Ectodermal cell (in vitro differentiated cells): Measurements from ENCODE around the gene NXT1.

Source experiments
- H3K27ac ChIP-seq: 2 replicates; pipeline ENCODE4 v1.7.0; 2013; ENCODE audit warnings: mild to moderate bottlenecking, low read depth, low read length; ENCODE audit not compliant: insufficient read depth, poor library complexity, severe bottlenecking
- H3K27me3 ChIP-seq: 2 replicates; pipeline ENCODE4 v1.7.0; 2013; ENCODE audit warnings: mild to moderate bottlenecking, low read length; ENCODE audit not compliant: insufficient read depth, control insufficient read depth, poor library complexity, severe bottlenecking
- H3K36me3 ChIP-seq: one replicate; pipeline ENCODE4 v1.7.0; 2013; ENCODE audit warnings: low read length; ENCODE audit not compliant: control insufficient read depth, insufficient read depth
- H3K4me1 ChIP-seq: one replicate; pipeline ENCODE4 v1.7.0; 2013; ENCODE audit warnings: low read length; ENCODE audit not compliant: control insufficient read depth, insufficient read depth
- H3K4me3 ChIP-seq: 2 replicates; pipeline ENCODE4 v1.7.0; 2013; ENCODE audit warnings: low read depth, low read length, control low read depth; ENCODE audit not compliant: insufficient read depth
- H3K9me3 ChIP-seq: 2 replicates; pipeline ENCODE4 v1.7.0; 2013; ENCODE audit warnings: mild to moderate bottlenecking, low read length, moderate library complexity; ENCODE audit not compliant: control insufficient read depth
- WGBS, 2 experiments: methylation state at CpG; one replicate each; pipeline ENCODE4 v1.1.7; 2013; ENCODE audit warnings: missing lambda C conversion rate in 2 of 2; 5-methylcytosine and 5-hydroxymethylcytosine counted together

Gene NXT1

DNA sequence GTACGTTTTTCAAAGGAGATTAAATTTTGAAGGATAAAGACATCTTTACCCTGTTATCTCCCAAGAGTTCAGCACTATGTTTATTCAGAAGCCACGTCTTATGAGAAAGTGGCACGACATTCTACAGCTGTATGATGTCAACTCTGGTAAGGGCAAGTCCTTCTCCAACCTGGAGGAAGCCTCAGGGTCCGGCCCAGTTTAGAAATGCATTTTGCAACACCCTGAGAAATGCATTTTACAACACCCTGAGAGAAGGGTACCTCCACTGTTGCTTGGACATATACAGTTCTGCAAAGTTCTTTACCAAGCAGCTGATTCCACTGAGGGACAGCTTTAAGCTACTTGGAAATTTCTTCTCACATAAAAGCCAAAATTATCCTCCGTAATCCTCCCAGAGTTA lies 53.2 kb downstream of the NXT1 start:
- no peak overlapping the region for H3K27ac ChIP-seq
- no peaks in the 10 kb centered on the region for H3K9me3 ChIP-seq
- no peaks in the 10 kb centered on the region for H3K4me1 ChIP-seq
- no peaks in the 10 kb centered on the region for H3K27me3 ChIP-seq
- 95 to 98% methylated on average over 5 of the region's 5 CpGs for WGBS, 2 experiments
- H3K4me3 ChIP-seq, result no peak overlapping the region
- H3K36me3 ChIP-seq, result no peaks in the 10 kb centered on the region

DNA sequence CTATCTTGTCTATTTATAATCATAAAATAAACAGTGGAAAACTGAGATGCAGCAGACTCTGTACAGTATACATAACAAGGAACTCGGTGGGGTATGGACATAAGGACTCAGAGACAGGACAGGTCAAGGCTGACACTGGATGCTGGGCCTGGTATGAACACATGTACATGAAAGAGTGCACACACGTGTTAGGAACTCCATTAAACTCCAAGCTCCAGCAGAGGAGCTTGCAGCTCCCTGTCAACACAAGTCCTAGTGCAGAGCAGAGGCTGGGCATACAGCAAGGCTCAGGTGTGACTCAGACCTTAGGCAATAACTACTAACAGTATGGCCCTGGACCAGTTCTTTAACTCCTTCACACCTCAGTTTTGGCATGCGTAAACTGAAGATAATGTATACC lies 53.6 kb downstream of the NXT1 start:
- 84 to 95% methylated on average over 2 to 3 of the region's 3 CpGs for WGBS, 2 experiments
- Histone ChIP-seq H3K4me3 (no peak overlapping the region), H3K36me3 (no peaks in the 10 kb centered on the region), H3K4me1 (no peaks in the 10 kb centered on the region), H3K27me3 (no peaks in the 10 kb centered on the region), H3K27ac (no peak overlapping the region), H3K9me3 (no peaks in the 10 kb centered on the region)
